Osteocyte (in vitro differentiated cells): ENCODE measurements around the gene SPTBN1. TPM values are rescaled to one million over a fixed set of nuclear protein-coding genes. Genes with fewer than 3 reads are reported as not detected.

Source experiments
- DNase-seq: peaks from one replicate; pipeline ENCODE4 v3.0.0; 2021; ENCODE audit warnings: mixed read lengths; ENCODE audit not compliant: unreplicated experiment; ENCODE audit errors: extremely low spot score
- H3K27ac Mint-ChIP-seq: one replicate; pipeline ENCODE4 v1.8.0; 2021; ENCODE audit warnings: mild to moderate bottlenecking, mixed read lengths; ENCODE audit not compliant: unreplicated experiment
- H3K27me3 Mint-ChIP-seq: one replicate; pipeline ENCODE4 v1.8.0; 2021; ENCODE audit warnings: mixed read lengths; ENCODE audit not compliant: unreplicated experiment
- H3K36me3 Mint-ChIP-seq: one replicate; pipeline ENCODE4 v1.8.0; 2021; ENCODE audit warnings: mixed read lengths; ENCODE audit not compliant: unreplicated experiment
- H3K4me1 Mint-ChIP-seq: one replicate; pipeline ENCODE4 v1.8.0; 2021; ENCODE audit warnings: mixed read lengths; ENCODE audit not compliant: unreplicated experiment
- H3K4me3 Mint-ChIP-seq: one replicate; pipeline ENCODE4 v1.8.0; 2021; ENCODE audit warnings: mild to moderate bottlenecking, moderate library complexity, mixed read lengths; ENCODE audit not compliant: unreplicated experiment
- H3K9me3 Mint-ChIP-seq: one replicate; pipeline ENCODE4 v1.8.0; 2021; ENCODE audit warnings: mixed read lengths; ENCODE audit not compliant: unreplicated experiment
- total RNA-seq: library from RNA; stranded (reverse); gene quantifications from 2 replicates; pipeline ENCODE4 v1.2.1, GENCODE V29; 2021
- TF ChIP-seq, protein P1 (sequence below): fragments of 200-600 bp; sonication (generic); IDR thresholded peaks from 2 replicates; pipeline ENCODE4 v1.5.0; 2021; ENCODE audit warnings: antibody characterized with exemption, mild to moderate bottlenecking, moderate library complexity

The SPTBN1 gene
- total RNA-seq, 1 donor from 2014 or later, result 248 TPM

DNA sequence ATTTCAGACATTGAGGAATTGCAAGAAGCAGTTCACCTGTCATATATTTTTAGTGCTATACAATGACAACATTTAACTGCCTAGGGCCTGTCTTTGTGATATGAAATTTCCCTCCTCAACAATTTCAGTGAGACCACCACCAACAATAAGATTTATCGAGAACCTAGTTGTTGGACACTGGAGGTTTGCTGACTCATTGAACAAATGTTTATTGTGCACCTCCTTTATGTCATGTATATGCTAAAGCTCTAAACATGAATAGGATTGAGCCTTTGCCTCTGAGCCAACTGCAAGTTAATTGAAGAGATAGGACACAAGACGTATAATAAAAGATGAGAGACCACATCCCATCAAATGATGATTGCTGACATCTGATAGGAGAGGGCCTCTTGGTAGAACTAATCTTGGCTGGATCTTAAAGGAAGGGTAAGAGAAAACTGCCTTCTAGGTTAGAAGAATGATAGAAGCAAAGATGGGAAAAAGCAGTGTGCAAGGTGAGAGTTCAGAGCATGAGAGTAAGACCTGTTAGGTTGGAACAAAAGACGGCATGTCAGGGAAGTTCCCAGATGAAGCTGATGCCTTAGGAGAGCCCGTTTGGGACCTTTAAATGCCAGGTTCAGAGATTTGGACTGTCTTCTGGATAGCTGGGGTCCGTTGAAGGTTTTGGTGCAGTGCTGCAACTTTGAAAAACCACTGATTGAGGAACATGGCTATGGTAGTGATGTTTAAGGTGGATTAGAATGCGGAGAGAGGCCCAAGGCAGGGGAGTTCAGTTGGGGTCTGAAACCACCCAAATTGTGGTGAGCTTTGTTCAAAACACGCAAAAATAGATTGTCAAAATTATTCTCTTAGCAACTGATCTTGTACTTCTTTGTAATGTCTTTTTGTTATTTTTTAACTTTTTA, 134.3 kb downstream of the SPTBN1 start:
- H3K4me1 Mint-ChIP-seq, result peaks cover 46% of the 10 kb centered on the region

DNA sequence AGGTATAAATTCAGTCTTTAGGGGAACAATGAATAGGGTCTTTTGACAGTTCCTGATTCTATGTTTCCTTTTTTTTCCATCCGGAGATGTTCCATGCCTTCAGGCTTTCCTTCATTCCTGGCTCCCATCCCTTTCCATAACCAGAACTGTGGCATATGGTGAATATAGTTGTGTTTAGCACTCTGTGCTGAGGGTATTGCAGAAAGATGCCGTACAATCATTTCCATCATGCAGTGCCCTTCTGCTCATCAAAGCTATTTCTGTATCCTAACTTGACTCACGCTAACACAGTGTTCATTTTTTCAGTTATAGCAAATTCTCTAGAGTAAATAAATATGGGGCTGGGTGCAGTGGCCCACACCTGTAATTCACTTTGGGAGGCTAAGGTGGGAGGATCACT, 135.4 kb downstream of the SPTBN1 start:
- TF ChIP-seq, protein P1, sequence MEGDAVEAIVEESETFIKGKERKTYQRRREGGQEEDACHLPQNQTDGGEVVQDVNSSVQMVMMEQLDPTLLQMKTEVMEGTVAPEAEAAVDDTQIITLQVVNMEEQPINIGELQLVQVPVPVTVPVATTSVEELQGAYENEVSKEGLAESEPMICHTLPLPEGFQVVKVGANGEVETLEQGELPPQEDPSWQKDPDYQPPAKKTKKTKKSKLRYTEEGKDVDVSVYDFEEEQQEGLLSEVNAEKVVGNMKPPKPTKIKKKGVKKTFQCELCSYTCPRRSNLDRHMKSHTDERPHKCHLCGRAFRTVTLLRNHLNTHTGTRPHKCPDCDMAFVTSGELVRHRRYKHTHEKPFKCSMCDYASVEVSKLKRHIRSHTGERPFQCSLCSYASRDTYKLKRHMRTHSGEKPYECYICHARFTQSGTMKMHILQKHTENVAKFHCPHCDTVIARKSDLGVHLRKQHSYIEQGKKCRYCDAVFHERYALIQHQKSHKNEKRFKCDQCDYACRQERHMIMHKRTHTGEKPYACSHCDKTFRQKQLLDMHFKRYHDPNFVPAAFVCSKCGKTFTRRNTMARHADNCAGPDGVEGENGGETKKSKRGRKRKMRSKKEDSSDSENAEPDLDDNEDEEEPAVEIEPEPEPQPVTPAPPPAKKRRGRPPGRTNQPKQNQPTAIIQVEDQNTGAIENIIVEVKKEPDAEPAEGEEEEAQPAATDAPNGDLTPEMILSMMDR, result no peak
- Mint-ChIP-seq H3K4me3 (no peak overlapping the region), H3K27me3 (no peaks in the 10 kb centered on the region), H3K9me3 (no peaks in the 10 kb centered on the region), H3K4me1 (peaks cover 51% of the 10 kb centered on the region), H3K27ac (peak overlapping the region; percentile 24), H3K36me3 (peaks cover 7% of the 10 kb centered on the region)
- no peak for DNase-seq

More for the DNA sequence above, 134.3 kb downstream of the SPTBN1 start:
- Mint-ChIP-seq H3K27ac (peak overlapping the region; percentile 42), H3K4me3 (no peak overlapping the region), H3K27me3 (no peaks in the 10 kb centered on the region), H3K36me3 (peaks cover 7% of the 10 kb centered on the region), H3K9me3 (no peaks in the 10 kb centered on the region)
- TF ChIP-seq, protein P1, result no peak
- DNase-seq, result no peak

DNA sequence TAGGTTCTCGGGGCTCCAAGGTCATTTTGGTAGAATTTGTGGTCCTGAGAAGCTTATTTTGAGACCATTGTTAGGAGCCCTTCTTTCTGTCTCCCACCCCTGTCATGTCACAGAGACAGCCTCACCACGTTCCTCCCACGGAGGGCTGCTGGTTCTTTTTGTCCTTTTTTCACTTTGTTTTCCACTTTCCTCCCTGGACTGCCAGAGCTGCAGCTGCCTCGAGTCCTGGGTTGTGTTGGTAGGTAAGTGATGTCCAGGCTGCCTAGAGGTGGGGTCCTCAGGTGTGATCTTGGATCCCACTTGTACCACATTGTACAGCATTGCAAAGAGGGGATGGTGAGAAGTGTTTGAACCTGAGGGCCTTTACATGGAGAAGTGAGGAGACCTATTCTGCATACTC, 137.1 kb downstream of the SPTBN1 start:
- TF ChIP-seq, protein P1, result no peak
- Mint-ChIP-seq H3K4me3 (no peak overlapping the region), H3K27ac (no peak overlapping the region), H3K27me3 (no peaks in the 10 kb centered on the region), H3K4me1 (peaks cover 55% of the 10 kb centered on the region), H3K36me3 (peaks cover 3% of the 10 kb centered on the region), H3K9me3 (no peaks in the 10 kb centered on the region)
- no peak for DNase-seq

DNA sequence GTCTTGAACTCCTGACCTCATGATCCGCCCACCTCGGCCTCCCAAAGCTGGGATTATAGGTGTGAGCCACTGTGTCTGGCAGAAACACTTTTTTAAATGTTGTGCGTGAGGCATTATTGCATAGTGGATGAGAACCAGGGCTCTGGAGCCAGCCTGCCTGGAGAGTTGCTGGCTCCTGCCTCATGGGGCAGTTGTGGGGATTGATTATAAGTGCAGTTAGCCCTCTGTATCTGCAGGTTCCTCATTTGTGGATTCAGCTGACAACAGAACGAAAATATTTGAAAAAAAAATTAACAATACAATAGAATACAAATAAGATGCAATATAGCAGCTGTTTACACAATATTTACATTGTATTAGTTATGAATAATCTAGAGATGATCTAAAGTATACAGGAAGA, 137.9 kb downstream of the SPTBN1 start:
- H3K27ac Mint-ChIP-seq, result peak overlapping the region; percentile 1
- peaks cover 53% of the 10 kb centered on the region for H3K4me1 Mint-ChIP-seq
- no peak for DNase-seq
- H3K4me3 Mint-ChIP-seq, result no peak overlapping the region
- TF ChIP-seq, protein P1, result no peak
- H3K36me3 Mint-ChIP-seq, result peaks cover 7% of the 10 kb centered on the region
- H3K27me3 Mint-ChIP-seq, result no peaks in the 10 kb centered on the region
- H3K9me3 Mint-ChIP-seq, result no peaks in the 10 kb centered on the region

DNA sequence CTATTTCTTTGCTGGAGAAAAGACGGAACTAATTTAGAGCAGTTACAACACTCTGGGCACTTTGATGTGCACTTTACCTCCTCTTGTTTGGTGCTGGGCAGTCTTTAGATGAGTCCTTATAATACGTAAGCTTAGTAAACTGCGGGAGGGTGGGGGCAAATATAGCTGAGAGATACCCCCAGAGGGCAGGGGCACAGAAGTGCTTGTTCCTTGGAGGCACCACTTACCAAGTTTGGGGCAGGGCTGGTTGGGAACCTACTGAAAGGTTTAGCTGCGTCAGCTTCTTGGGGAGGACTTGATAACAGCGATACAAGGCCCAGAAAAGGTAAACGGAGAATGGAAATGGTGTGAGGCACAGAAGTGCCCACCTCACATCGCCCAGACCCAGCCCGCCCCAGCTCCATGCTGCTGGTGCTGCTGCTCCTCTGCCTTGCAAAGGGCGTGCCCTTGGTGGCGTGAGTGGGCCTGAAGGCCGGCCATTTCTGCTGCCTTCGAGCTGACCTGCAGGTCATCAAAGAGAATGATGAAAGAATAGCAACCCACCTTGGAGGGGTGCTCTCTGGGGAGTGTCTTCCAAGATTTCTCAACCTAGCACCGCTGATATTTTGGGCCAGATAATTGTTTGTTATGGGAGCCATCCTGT, 139.2 kb downstream of the SPTBN1 start:
- no peak overlapping the region for H3K4me3 Mint-ChIP-seq
- no peak overlapping the region for H3K27ac Mint-ChIP-seq
- DNase-seq, result no peak
- H3K4me1 Mint-ChIP-seq, result peaks cover 52% of the 10 kb centered on the region
- TF ChIP-seq, protein P1, result no peak
- no peaks in the 10 kb centered on the region for H3K9me3 Mint-ChIP-seq
- H3K36me3 Mint-ChIP-seq, result peaks cover 19% of the 10 kb centered on the region
- no peaks in the 10 kb centered on the region for H3K27me3 Mint-ChIP-seq
